ENCODE data around the gene SCUBE3.

SCUBE3 gene

DNA sequence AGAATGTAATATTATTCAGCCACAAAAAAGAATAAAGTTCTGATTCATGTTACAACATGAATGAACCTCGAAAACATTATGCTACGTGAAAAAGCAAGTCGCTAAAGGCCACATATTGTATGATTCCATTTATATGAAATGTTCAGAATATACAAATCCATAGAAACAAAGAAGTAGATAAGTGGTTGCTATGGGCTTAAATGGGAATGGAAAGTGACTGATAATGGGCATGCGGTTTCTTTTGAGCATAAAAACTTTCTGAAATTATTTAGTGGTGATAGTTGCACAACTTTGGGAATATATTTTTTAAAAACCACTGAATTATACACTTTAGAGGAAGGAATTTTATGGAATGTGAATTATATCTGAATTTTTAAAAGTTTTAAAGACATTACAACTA lies 39.3 kb upstream of the SCUBE3 start:
- H3K4me3 ChIP-seq (replicated peaks in 1 of 2; ENCODE audit: low read depth in 2 of 2, low read length in 2 of 2): no peak overlapping the region
- TF ChIP-seq, protein P1, sequence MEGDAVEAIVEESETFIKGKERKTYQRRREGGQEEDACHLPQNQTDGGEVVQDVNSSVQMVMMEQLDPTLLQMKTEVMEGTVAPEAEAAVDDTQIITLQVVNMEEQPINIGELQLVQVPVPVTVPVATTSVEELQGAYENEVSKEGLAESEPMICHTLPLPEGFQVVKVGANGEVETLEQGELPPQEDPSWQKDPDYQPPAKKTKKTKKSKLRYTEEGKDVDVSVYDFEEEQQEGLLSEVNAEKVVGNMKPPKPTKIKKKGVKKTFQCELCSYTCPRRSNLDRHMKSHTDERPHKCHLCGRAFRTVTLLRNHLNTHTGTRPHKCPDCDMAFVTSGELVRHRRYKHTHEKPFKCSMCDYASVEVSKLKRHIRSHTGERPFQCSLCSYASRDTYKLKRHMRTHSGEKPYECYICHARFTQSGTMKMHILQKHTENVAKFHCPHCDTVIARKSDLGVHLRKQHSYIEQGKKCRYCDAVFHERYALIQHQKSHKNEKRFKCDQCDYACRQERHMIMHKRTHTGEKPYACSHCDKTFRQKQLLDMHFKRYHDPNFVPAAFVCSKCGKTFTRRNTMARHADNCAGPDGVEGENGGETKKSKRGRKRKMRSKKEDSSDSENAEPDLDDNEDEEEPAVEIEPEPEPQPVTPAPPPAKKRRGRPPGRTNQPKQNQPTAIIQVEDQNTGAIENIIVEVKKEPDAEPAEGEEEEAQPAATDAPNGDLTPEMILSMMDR (IDR thresholded peaks at IDR 0.05; ENCODE audit: low read depth, low read length): no peak
- DNase-seq (ENCODE audit: low read depth in 2 of 2): no peak

DNA sequence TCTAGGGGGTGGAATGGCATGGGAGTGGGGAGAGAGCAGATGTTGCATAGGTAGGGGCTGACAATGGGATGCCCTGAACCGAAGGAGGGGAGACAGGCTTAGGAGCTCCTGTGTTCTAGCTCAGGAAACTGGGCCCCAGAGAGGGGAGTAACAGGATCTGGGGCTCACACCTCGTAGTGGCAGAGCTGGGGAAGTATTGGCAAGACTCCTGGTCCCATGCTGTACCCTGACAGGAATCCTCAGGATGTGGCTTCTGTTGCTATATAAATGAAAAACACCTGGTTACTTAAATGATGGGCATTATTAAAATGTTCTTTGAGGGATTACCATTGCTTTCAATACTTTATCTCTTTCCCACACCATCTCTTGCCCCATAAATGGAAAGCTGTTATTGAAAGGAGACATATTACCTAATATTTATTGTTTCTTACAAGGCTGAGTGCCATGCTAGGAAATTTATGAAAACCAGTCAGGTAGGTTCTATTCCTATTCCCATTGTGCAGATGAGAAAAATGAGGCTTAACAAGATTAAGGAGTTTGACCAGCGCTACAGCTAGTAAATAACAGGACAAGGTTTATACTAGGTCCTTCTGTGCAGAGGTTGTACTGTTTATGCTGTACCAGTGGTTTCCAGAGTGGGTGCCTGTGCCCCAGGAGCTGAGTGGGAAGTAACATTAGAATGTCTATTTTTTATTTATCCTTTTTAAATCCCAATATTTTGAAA lies 37.3 kb upstream of the SCUBE3 start:
- DNase-seq (ENCODE audit: low read depth in 2 of 2): no peak
- TF ChIP-seq, protein P1 (IDR thresholded peaks at IDR 0.05; ENCODE audit: low read depth, low read length): no peak

DNA sequence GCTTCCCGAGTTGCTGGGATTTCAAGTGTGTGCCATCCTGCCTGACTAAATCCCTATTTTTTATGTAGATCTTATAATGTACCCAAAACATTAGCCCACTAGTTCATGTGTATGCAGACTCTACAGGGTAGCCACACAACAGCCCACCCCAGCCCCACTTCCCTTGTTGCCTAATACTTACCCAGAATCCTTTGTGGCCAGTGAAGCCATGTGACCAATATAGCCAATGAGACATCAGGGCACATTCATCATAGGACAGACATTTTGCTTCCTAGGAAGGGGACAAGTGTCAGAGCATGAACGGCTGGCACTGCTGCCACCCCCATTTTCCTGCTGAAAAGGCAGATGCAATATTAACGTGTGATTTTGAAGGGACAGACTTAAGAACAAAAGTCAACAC lies 36.6 kb upstream of the SCUBE3 start:
- no peak overlapping the region for H3K4me3 ChIP-seq (replicated peaks in 1 of 2; ENCODE audit: low read depth in 2 of 2, low read length in 2 of 2)
- peak in 1 of 2 donors; percentile 42 for DNase-seq (ENCODE audit: low read depth in 2 of 2)
- TF ChIP-seq, protein P1 (IDR thresholded peaks at IDR 0.05; ENCODE audit: low read depth, low read length): no peak

More for the DNA sequence above, 37.3 kb upstream of the SCUBE3 start:
- no peak overlapping the region for H3K4me3 ChIP-seq (replicated peaks in 1 of 2; ENCODE audit: low read depth in 2 of 2, low read length in 2 of 2)

DNA sequence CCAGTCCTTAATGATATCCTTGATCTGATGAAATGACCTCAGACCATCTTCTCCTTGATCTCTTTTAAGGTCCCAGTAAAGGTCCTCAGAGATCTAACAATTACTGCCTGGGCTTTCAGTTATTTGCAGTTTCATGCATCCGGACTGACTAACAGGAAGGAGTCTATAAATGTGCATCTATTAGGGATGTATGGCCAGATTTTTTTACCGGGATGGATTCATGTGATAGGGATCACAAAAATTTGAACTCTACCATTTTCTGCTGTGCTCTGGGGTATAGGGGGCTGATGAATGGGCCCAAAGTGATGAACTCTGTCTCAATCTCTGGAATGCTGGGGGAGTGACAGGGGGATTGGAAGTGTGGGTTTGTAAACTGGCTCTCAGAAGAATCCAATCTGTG lies 36.2 kb upstream of the SCUBE3 start:
- DNase-seq (ENCODE audit: low read depth in 2 of 2): peak in 1 of 2 donors; percentile 55
- TF ChIP-seq, protein P1 (IDR thresholded peaks at IDR 0.05; ENCODE audit: low read depth, low read length): no peak
- H3K4me3 ChIP-seq (replicated peaks in 1 of 2; ENCODE audit: low read depth in 2 of 2, low read length in 2 of 2): no peak overlapping the region

DNA sequence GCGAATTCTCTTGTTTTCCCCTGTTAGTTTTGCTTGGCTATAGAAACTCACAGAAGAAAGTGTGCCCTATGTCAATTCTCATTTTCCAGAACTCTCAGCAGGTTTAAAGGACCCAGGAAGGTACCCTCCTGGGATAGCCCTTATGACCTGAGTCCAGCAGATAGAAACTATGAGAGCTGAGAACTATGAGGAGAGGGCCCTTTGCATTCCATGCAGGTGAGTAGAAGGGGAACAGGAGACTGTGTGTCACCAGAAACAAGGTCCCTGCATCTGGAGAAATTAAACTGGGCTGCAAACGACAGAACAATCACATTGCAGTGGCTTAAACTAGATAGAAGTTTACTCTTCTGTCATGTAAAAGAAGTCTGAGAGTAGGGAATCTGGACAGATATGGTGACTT lies 35.7 kb upstream of the SCUBE3 start:
- TF ChIP-seq, protein P1 (IDR thresholded peaks at IDR 0.05; ENCODE audit: low read depth, low read length): no peak
- DNase-seq (ENCODE audit: low read depth in 2 of 2): no peak
- H3K4me3 ChIP-seq (replicated peaks in 1 of 2; ENCODE audit: low read depth in 2 of 2, low read length in 2 of 2): no peak overlapping the region

DNA sequence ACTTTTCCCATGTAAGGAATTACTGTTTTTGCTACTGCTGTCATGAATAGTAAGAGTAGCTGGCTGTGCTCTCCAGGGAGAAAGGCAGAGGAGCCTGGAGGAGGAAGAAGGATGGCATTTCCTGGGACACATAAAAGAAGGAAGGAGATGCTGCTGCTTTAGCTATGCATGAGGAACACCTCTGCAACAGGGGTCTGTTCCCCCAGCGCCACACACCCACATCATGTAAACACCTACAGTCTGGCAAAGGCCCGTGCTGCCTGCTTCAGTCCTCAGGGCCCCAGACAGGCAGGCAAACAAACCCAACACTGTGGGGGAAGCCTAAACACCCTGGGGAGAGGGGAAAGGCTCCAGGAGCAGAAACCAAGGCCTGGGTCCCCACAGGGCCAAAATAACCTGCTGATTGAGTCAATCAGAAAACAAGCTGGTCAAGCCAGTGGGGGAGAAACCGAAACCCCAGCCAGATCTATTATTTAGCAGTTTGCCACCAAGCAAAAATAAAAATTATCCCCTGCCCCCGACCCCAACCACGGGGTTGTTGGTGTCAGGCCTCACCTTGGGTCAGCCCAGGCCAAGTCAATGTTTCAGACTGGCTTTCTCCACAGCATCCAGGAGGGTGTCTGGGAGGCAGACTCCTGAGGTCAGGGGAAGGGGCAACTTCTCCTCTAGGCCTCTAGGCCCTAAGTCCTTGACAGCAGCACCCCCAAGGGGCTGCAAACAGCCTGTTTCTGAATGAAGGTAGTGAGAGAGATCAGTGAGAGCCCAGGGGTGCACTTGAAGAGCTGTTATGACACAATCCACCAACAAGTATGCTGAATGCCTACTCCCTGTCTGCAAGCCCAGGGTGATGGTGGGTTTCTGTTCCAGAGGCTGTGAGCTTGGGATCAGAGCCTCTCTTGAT lies 34.6 kb upstream of the SCUBE3 start:
- no peak overlapping the region for H3K4me3 ChIP-seq (replicated peaks in 1 of 2; ENCODE audit: low read depth in 2 of 2, low read length in 2 of 2)
- no peak for DNase-seq (ENCODE audit: low read depth in 2 of 2)
- TF ChIP-seq, protein P1 (IDR thresholded peaks at IDR 0.05; ENCODE audit: low read depth, low read length): no peak
